ENCODE results near the gene SLC22A3.

DNA sequence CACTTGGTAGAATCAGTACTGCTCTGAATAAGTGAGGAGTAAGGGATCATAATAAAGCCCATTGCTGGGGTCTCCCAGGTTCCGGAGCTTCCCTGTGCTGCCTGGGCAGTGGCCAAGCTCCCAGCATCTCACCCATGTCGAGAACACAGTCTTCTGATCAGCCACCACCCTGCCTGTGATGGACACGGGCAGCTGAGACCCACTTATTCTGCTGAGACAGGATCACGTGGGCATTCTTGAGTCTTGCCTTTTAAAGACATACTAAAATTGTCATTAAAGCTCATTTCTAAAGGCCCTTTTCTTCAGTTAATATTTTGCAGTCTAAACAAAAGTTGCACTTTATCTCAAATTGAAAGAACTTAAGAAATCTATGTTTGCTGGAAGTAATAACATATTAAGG lies 46.8 kb upstream of the SLC22A3 start:
- TF ChIP-seq, protein P1, sequence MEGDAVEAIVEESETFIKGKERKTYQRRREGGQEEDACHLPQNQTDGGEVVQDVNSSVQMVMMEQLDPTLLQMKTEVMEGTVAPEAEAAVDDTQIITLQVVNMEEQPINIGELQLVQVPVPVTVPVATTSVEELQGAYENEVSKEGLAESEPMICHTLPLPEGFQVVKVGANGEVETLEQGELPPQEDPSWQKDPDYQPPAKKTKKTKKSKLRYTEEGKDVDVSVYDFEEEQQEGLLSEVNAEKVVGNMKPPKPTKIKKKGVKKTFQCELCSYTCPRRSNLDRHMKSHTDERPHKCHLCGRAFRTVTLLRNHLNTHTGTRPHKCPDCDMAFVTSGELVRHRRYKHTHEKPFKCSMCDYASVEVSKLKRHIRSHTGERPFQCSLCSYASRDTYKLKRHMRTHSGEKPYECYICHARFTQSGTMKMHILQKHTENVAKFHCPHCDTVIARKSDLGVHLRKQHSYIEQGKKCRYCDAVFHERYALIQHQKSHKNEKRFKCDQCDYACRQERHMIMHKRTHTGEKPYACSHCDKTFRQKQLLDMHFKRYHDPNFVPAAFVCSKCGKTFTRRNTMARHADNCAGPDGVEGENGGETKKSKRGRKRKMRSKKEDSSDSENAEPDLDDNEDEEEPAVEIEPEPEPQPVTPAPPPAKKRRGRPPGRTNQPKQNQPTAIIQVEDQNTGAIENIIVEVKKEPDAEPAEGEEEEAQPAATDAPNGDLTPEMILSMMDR (IDR thresholded peaks at IDR 0.05 in 4 of 5, conservative IDR thresholded peaks at IDR 0.05 in 1 of 5) = no peak
- TF ChIP-seq POLR2A (IDR thresholded peaks at IDR 0.05) = no peak
